GM23338 (cell line): ENCODE measurements around the gene MYOM3. TPM values are rescaled to one million over a fixed set of nuclear protein-coding genes. Genes with fewer than 3 reads are reported as not detected.

Experiments used
- ATAC-seq: fragments of 200-7000 bp; cut with Tn5 transposase; 3 replicates; pipeline ENCODE4 v1.9.1; 2020
- DNase-seq: peaks from one replicate; pipeline ENCODE4 v3.0.0-alpha.2; 2015; ENCODE audit warnings: low spot score
- H2AFZ ChIP-seq: fragments of 200-600 bp; sonication (generic); 2 replicates; pipeline ENCODE4 v1.8.0; 2016; ENCODE audit warnings: antibody characterized with exemption, mild to moderate bottlenecking, moderate library complexity
- H3F3A ChIP-seq: fragments of 200-600 bp; sonication (generic); replicated peaks from 2 replicates; pipeline ENCODE4 v1.8.0; 2017; ENCODE audit warnings: antibody characterized with exemption, mixed run types, low read depth
- H3K27ac ChIP-seq: fragments of 200-600 bp; sonication (generic); 2 replicates; pipeline ENCODE4 v1.6.1; 2016; ENCODE audit warnings: low read depth
- H3K27me3 ChIP-seq: fragments of 200-600 bp; sonication (generic); 2 replicates; pipeline ENCODE4 v1.8.0; 2016; ENCODE audit warnings: mild to moderate bottlenecking, mixed run types, moderate library complexity; ENCODE audit not compliant: insufficient read depth
- H3K36me3 ChIP-seq: fragments of 200-600 bp; sonication (generic); 2 replicates; pipeline ENCODE4 v1.8.0; 2016; ENCODE audit warnings: mild to moderate bottlenecking; ENCODE audit not compliant: insufficient read depth
- H3K4me1 ChIP-seq: fragments of 200-600 bp; sonication (generic); 2 replicates; pipeline ENCODE4 v1.8.0; 2016; ENCODE audit warnings: mild to moderate bottlenecking, moderate library complexity; ENCODE audit not compliant: insufficient read depth
- H3K4me2 ChIP-seq: fragments of 200-600 bp; sonication (generic); 2 replicates; pipeline ENCODE4 v1.7.1; 2017; ENCODE audit warnings: mixed run types
- H3K4me3 ChIP-seq: fragments of 200-600 bp; sonication (generic); 2 replicates; pipeline ENCODE4 v1.6.1; 2016; ENCODE audit warnings: mixed run types
- H3K79me2 ChIP-seq: fragments of 200-600 bp; sonication (generic); replicated peaks from 2 replicates; pipeline ENCODE4 v1.8.0; 2017; ENCODE audit warnings: mild to moderate bottlenecking; ENCODE audit not compliant: insufficient read depth
- H3K9me2 ChIP-seq: fragments of 200-600 bp; sonication (generic); 2 replicates; pipeline ENCODE4 v1.8.0; 2017; ENCODE audit not compliant: insufficient read depth
- H4K20me1 ChIP-seq: fragments of 200-600 bp; sonication (generic); replicated peaks from 2 replicates; pipeline ENCODE4 v1.8.0; 2017; ENCODE audit warnings: mild to moderate bottlenecking; ENCODE audit not compliant: insufficient read depth
- H3K27ac Mint-ChIP-seq: 2 replicates; pipeline ENCODE4 v1.8.0; 2020; ENCODE audit warnings: inconsistent platforms, mild to moderate bottlenecking, moderate library complexity, mixed read lengths
- H3K27me3 Mint-ChIP-seq: 3 replicates; pipeline ENCODE4 v1.8.0; 2022; ENCODE audit warnings: low read depth, mild to moderate bottlenecking, moderate library complexity, mixed read lengths, inconsistent platforms; ENCODE audit not compliant: insufficient read depth, poor library complexity
- H3K36me3 Mint-ChIP-seq: 3 replicates; pipeline ENCODE4 v1.8.0; 2021; ENCODE audit warnings: low read depth, mild to moderate bottlenecking, inconsistent platforms, moderate library complexity, mixed read lengths
- H3K4me1 Mint-ChIP-seq: 3 replicates; pipeline ENCODE4 v1.8.0; 2020; ENCODE audit warnings: mild to moderate bottlenecking, inconsistent platforms, mixed read lengths
- H3K4me3 Mint-ChIP-seq: 3 replicates; pipeline ENCODE4 v1.8.0; 2021; ENCODE audit warnings: moderate library complexity, mild to moderate bottlenecking, inconsistent platforms, mixed read lengths
- H3K9me3 Mint-ChIP-seq: 3 replicates; pipeline ENCODE4 v1.8.0; 2020; ENCODE audit warnings: moderate library complexity, mild to moderate bottlenecking, inconsistent platforms, mixed read lengths
- CREB1 ChIP-seq: fragments of 250-450 bp; sonication (Bioruptor Pico); IDR thresholded peaks from 2 replicates; pipeline ENCODE4 v1.5.0; 2020; ENCODE audit warnings: low read depth, mild to moderate bottlenecking, moderate library complexity
- EZH2 ChIP-seq: fragments of 200-600 bp; sonication (generic); IDR thresholded peaks from one replicate; pipeline ENCODE4 v1.8.0; 2017; ENCODE audit warnings: antibody characterized with exemption, mild to moderate bottlenecking, low read depth; ENCODE audit not compliant: unreplicated experiment
- EZH2phosphoT487 ChIP-seq: fragments of 200-600 bp; sonication (generic); IDR thresholded peaks from one replicate; pipeline ENCODE4 v1.8.1; 2018; ENCODE audit warnings: antibody characterized with exemption; ENCODE audit not compliant: unreplicated experiment
- JUNB ChIP-seq: IDR thresholded peaks from one replicate; pipeline ENCODE4 v1.6.1; 2016; ENCODE audit warnings: antibody characterized with exemption; ENCODE audit not compliant: unreplicated experiment
- NANOG ChIP-seq: IDR thresholded peaks from 2 replicates; pipeline ENCODE4 v1.6.1; 2016; ENCODE audit warnings: antibody characterized with exemption, borderline replicate concordance
- POLR2AphosphoS5 ChIP-seq: IDR thresholded peaks from 2 replicates; pipeline ENCODE4 v1.6.1; 2016; ENCODE audit warnings: antibody characterized with exemption, low read depth
- STAT1 ChIP-seq: IDR thresholded peaks from one replicate; pipeline ENCODE4 v1.6.1; 2016; ENCODE audit warnings: antibody characterized with exemption; ENCODE audit not compliant: unreplicated experiment
- ZNF114 ChIP-seq: fragments of 250-450 bp; sonication (Bioruptor Pico); IDR thresholded peaks from 2 replicates; pipeline ENCODE4 v1.5.0; 2020; ENCODE audit warnings: mild to moderate bottlenecking, moderate library complexity
- ZNF331 ChIP-seq: fragments of 250-450 bp; sonication (Bioruptor Pico); IDR thresholded peaks from 2 replicates; pipeline ENCODE4 v1.5.0; 2020; ENCODE audit warnings: low read depth, mild to moderate bottlenecking, moderate library complexity
- polyA plus RNA-seq: library from polyadenylated mRNA; unstranded; fragments of >200 nt; fragmentation: Nextera tagmentation; extraction: Ambion mirVana; gene quantifications from 2 replicates; pipeline ENCODE4 v1.2.1, GENCODE V29; 2016
- total RNA-seq: library from RNA; depleted of rRNA; stranded (reverse); fragments of >200 nt; shearing (Covaris generic); gene quantifications from 2 replicates; pipeline ENCODE4 v1.2.3, GENCODE V29; 2014
- TF ChIP-seq, protein P1 (sequence below): IDR thresholded peaks from one replicate; pipeline ENCODE4 v1.6.1; 2018; ENCODE audit warnings: antibody characterized with exemption; ENCODE audit not compliant: unreplicated experiment
- TF ChIP-seq, protein P2 (sequence below): fragments of 250-450 bp; sonication (Bioruptor Pico); IDR thresholded peaks from 2 replicates; pipeline ENCODE4 v1.5.0; 2020; ENCODE audit warnings: mild to moderate bottlenecking, moderate library complexity
- TF ChIP-seq, protein P3 (sequence below), 2 experiments: fragments of 200-600 bp in 1 of 2; sonication (generic) in 1 of 2; conservative IDR thresholded peaks; 2 replicates each; pipeline versions ENCODE4 v1.5.1 to v1.6.1; 2016 to 2017; ENCODE audit warnings: antibody characterized with exemption in 2 of 2, low read depth in 2 of 2, mild to moderate bottlenecking in 2 of 2, moderate library complexity in 1 of 2
- TF ChIP-seq, protein P4 (sequence below): IDR thresholded peaks from 2 replicates; pipeline ENCODE4 v1.6.1; 2016; ENCODE audit warnings: antibody characterized with exemption

The MYOM3 gene
- total and polyA plus RNA-seq, 2 experiments from 2014 or later, result not detected

DNA sequence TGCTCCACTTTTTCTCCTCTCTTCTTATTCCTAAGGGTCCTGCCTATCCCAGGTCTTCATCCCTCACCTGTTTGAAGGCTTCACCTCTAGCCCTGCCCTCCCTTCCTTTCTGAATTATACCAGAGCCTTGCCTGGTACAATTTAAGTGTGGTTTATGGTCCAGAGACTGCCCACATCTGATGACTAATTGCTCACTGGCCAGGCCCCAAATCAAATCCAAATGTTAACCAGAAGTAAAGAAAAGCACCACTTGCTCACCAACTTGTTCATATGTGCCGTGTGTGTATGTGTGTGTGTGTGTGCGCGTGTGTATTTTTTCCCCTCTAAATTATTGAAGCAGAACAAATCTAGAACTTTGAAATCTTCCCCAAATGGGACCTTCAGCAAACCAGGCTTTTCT lies 26.4 kb downstream of the MYOM3 start:
- Histone ChIP-seq H3K27me3 (no peaks in the 10 kb centered on the region), H4K20me1 (no peaks in the 10 kb centered on the region), H3K27ac (no peak overlapping the region), H3K9me2 (no peaks in the 10 kb centered on the region), H3K4me1 (no peaks in the 10 kb centered on the region), H3K4me2 (no peak overlapping the region), H3K36me3 (no peaks in the 10 kb centered on the region), H3K4me3 (no peak overlapping the region), H3F3A (no peaks in the 10 kb centered on the region), H3K79me2 (no peaks in the 10 kb centered on the region), H2AFZ (no peak overlapping the region)
- H3K9me3 Mint-ChIP-seq, result no peaks in the 10 kb centered on the region
- TF ChIP-seq, protein P1, sequence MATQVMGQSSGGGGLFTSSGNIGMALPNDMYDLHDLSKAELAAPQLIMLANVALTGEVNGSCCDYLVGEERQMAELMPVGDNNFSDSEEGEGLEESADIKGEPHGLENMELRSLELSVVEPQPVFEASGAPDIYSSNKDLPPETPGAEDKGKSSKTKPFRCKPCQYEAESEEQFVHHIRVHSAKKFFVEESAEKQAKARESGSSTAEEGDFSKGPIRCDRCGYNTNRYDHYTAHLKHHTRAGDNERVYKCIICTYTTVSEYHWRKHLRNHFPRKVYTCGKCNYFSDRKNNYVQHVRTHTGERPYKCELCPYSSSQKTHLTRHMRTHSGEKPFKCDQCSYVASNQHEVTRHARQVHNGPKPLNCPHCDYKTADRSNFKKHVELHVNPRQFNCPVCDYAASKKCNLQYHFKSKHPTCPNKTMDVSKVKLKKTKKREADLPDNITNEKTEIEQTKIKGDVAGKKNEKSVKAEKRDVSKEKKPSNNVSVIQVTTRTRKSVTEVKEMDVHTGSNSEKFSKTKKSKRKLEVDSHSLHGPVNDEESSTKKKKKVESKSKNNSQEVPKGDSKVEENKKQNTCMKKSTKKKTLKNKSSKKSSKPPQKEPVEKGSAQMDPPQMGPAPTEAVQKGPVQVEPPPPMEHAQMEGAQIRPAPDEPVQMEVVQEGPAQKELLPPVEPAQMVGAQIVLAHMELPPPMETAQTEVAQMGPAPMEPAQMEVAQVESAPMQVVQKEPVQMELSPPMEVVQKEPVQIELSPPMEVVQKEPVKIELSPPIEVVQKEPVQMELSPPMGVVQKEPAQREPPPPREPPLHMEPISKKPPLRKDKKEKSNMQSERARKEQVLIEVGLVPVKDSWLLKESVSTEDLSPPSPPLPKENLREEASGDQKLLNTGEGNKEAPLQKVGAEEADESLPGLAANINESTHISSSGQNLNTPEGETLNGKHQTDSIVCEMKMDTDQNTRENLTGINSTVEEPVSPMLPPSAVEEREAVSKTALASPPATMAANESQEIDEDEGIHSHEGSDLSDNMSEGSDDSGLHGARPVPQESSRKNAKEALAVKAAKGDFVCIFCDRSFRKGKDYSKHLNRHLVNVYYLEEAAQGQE, result no peak
- TF ChIP-seq NANOG (no peak), ZNF114 (CRISPR knock-in tag) (no peak), CREB1 (no peak), EZH2phosphoT487 (no peak), POLR2AphosphoS5 (no peak), JUNB (no peak), EZH2 (no peak), STAT1 (no peak), ZNF331 (no peak)
- TF ChIP-seq, protein P2, sequence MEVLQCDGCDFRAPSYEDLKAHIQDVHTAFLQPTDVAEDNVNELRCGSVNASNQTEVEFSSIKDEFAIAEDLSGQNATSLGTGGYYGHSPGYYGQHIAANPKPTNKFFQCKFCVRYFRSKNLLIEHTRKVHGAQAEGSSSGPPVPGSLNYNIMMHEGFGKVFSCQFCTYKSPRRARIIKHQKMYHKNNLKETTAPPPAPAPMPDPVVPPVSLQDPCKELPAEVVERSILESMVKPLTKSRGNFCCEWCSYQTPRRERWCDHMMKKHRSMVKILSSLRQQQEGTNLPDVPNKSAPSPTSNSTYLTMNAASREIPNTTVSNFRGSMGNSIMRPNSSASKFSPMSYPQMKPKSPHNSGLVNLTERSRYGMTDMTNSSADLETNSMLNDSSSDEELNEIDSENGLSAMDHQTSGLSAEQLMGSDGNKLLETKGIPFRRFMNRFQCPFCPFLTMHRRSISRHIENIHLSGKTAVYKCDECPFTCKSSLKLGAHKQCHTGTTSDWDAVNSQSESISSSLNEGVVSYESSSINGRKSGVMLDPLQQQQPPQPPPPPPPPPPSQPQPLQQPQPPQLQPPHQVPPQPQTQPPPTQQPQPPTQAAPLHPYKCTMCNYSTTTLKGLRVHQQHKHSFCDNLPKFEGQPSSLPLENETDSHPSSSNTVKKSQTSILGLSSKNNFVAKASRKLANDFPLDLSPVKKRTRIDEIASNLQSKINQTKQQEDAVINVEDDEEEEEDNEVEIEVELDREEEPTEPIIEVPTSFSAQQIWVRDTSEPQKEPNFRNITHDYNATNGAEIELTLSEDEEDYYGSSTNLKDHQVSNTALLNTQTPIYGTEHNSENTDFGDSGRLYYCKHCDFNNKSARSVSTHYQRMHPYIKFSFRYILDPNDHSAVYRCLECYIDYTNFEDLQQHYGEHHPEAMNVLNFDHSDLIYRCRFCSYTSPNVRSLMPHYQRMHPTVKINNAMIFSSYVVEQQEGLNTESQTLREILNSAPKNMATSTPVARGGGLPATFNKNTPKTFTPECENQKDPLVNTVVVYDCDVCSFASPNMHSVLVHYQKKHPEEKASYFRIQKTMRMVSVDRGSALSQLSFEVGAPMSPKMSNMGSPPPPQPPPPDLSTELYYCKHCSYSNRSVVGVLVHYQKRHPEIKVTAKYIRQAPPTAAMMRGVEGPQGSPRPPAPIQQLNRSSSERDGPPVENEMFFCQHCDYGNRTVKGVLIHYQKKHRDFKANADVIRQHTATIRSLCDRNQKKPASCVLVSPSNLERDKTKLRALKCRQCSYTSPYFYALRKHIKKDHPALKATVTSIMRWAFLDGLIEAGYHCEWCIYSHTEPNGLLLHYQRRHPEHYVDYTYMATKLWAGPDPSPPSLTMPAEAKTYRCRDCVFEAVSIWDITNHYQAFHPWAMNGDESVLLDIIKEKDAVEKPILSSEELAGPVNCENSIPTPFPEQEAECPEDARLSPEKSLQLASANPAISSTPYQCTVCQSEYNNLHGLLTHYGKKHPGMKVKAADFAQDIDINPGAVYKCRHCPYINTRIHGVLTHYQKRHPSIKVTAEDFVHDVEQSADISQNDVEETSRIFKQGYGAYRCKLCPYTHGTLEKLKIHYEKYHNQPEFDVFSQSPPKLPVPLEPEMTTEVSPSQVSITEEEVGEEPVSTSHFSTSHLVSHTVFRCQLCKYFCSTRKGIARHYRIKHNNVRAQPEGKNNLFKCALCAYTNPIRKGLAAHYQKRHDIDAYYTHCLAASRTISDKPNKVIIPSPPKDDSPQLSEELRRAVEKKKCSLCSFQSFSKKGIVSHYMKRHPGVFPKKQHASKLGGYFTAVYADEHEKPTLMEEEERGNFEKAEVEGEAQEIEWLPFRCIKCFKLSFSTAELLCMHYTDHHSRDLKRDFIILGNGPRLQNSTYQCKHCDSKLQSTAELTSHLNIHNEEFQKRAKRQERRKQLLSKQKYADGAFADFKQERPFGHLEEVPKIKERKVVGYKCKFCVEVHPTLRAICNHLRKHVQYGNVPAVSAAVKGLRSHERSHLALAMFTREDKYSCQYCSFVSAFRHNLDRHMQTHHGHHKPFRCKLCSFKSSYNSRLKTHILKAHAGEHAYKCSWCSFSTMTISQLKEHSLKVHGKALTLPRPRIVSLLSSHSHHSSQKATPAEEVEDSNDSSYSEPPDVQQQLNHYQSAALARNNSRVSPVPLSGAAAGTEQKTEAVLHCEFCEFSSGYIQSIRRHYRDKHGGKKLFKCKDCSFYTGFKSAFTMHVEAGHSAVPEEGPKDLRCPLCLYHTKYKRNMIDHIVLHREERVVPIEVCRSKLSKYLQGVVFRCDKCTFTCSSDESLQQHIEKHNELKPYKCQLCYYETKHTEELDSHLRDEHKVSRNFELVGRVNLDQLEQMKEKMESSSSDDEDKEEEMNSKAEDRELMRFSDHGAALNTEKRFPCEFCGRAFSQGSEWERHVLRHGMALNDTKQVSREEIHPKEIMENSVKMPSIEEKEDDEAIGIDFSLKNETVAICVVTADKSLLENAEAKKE (CRISPR knock-in tag), result no peak
- TF ChIP-seq, protein P3, sequence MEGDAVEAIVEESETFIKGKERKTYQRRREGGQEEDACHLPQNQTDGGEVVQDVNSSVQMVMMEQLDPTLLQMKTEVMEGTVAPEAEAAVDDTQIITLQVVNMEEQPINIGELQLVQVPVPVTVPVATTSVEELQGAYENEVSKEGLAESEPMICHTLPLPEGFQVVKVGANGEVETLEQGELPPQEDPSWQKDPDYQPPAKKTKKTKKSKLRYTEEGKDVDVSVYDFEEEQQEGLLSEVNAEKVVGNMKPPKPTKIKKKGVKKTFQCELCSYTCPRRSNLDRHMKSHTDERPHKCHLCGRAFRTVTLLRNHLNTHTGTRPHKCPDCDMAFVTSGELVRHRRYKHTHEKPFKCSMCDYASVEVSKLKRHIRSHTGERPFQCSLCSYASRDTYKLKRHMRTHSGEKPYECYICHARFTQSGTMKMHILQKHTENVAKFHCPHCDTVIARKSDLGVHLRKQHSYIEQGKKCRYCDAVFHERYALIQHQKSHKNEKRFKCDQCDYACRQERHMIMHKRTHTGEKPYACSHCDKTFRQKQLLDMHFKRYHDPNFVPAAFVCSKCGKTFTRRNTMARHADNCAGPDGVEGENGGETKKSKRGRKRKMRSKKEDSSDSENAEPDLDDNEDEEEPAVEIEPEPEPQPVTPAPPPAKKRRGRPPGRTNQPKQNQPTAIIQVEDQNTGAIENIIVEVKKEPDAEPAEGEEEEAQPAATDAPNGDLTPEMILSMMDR (conservative IDR thresholded peaks at IDR 0.05; ENCODE audit: low read depth in 2 of 2), result no peak
- TF ChIP-seq, protein P4, sequence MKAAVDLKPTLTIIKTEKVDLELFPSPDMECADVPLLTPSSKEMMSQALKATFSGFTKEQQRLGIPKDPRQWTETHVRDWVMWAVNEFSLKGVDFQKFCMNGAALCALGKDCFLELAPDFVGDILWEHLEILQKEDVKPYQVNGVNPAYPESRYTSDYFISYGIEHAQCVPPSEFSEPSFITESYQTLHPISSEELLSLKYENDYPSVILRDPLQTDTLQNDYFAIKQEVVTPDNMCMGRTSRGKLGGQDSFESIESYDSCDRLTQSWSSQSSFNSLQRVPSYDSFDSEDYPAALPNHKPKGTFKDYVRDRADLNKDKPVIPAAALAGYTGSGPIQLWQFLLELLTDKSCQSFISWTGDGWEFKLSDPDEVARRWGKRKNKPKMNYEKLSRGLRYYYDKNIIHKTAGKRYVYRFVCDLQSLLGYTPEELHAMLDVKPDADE, result no peak
- H3K4me3 Mint-ChIP-seq, result no peak overlapping the region
- H3K27me3 Mint-ChIP-seq, result peaks cover 8% of the 10 kb centered on the region
- H3K4me1 Mint-ChIP-seq, result no peaks in the 10 kb centered on the region; the same call in 2 of the 3 replicates
- no peaks in the 10 kb centered on the region for H3K36me3 Mint-ChIP-seq
- ATAC-seq (no peak), DNase-seq (no peak)
- H3K27ac Mint-ChIP-seq, result no peak overlapping the region
